TTC549 (cell line): ENCODE measurements around the gene CUL9.

Experiments used
- FAIRE-seq: peaks from 2 replicates; lab custom pipeline; 2012; peaks lifted over from hg19 to GRCh38; lab: Jason Lieb, UNC

The CUL9 gene

DNA sequence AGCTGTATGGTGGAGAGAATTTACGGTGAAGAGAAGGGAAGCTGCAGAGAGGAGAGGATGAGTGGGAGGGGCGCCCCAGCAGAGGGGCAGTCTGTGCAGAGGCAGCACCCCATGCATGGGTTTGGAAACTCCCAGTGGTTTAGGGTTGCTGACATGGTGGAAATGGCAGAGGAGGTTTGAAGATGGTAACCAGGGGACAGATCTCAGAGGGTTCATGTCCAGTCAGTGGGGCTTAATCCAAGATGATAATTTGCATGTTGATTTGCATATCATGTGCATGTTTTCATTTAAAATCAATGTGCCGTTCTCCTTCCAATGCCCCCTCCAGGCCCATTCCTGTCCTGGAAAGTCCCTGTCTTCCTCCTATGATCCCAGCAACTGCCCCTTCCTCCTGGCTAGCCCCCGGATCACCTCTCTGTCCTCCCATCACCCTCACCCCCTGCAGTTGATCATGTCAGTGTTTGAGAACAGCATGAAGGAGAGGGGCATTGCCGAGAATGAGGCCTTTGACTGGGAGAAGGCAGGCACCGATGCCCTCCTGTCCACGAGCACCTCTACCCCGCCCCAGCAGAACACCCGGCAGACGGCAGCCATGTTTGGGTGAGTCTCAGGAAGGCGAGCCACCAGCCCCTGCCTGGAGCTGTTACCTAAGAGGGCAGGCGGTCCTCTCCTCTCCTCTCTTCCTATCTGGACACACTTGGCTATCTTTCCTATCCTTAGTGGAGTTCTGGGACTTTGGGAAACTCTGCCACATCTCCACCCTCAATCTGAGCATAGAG lies 75.6 kb downstream of the CUL9 start:
- no peak for FAIRE-seq

DNA sequence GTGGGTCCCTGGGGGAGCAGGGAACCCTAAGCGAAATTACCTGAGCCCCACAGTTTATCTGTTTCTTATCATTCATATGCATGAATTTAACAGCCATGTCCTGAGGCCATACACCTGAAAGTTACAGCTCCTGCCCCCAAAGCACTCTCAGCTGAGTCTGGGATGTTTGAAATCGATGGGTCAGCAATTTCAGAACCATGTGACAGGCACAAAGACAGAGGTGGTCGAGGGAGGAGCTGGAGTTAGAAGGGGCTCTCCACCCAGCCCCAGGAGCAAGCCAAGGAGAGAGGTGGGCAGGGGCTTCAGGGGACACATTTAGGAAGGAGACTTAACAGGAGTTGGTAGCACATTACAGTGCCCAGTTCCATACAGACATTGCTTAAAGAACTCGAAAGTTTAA lies 76.2 kb downstream of the CUL9 start:
- no peak for FAIRE-seq

DNA sequence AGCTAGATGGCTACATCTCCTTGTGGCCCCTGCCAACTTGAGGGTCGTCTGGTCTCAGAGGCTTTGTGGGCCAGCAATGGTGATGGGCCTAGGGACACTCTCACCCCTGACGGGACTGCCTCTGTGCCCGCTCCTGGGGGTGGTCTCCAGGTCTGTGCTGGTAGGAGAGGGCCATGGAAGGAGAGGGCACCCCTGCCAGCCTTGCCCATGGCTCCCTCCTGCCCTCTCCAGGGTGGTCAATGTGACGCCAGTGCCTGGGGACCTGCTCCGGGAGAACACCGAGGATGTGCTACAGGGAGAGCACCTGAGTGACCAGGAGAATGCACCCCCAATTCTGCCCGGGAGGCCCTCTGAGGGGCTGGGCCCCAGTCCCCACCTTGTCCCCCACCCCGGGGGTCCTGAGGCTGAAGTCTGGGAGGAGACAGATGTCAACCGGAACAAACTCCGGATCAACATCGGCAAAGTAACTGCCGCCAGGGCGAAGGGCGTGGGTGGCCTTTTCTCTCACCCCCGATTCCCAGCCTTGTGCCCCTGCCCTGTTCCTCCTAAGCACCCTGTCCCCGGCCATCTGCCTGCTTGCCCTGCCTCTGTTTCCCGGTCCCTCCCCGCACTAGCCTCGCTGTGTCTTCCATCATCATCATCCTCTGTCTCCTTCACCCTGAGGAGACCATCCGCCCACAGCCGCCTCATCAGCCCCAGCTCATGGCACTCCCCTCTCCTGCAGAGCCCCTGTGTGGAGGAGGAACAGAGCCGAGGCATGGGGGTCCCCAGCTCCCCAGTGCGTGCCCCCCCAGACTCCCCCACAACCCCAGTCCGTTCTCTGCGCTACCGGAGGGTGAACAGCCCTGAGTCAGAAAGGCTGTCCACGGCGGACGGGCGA lies 77.1 kb downstream of the CUL9 start:
- no peak for FAIRE-seq

DNA sequence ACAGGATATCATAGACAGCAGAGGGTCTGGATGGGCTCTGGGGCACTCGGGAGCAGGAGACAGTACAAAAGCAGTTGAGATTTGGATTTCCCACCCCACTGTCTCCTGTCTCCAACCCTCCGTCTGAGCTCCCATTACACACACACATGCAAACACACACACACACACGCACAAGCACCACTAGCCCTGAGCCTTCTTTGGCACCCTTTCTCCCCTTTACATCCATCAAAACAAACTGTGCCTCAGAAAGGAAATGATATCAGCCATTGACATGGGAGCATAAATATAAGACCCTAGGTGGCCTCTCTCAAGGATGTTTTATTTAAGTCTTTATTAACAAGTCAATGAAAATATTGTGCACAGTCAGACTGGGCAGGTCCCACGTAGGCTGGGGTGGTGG lies 78.8 kb downstream of the CUL9 start:
- no peak for FAIRE-seq

DNA sequence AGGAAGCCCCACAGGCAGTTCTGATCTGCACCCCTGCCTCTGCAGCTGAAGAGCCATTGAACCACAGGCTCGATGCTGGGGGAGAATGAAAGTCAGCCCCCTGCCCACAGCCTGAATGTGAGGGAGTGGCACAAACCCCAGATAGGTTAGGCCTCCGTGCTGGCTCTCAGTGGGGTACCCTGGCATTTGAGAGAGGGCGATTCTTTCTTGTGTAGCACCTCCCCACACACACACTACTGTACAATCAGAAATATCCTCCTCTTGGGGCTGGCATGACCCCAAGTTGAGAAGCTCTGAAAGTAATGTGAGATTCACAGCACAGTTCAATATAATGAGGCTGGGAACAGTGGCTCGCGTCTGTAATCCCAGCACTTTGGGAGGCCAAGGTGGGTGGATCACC lies 79.2 kb downstream of the CUL9 start:
- no peak for FAIRE-seq

DNA sequence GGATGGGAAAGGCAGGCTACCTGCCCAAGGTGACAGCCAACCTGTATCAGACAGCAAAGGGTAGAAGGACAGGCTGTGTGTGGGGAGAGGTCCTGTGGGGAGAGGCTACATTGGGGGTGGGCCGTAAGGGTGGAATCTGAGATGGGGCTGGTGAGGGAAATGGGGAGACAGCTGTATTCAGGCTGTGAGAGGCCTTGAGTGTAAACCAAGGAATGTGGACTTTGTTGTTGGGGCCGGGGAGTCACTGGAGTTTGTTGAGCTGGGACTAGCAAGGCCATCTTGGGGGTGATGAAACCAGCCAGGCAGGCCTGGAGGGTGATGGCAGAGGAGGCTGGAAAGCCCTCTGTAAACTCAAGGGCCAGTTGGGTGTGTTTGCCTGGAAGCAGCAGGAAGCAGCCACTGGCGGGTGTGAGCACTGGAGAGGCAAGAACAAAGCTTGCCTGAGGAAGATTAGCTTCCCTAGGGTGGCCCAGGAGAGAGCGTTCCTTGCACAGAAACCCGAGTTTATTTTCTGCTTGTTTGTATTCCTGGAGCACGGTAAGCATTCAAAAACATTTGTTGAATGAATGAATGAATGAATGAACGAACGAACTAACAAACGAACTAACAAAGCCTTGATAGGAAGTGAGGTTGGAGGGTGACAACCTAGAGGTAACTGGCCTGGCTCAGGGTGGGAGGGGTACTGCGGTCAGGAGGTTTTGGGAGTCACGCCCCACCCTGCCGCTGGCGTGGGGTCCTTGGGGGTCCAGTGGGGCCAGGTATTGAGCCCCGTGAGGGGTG lies 80.2 kb downstream of the CUL9 start:
- FAIRE-seq = no peak

DNA sequence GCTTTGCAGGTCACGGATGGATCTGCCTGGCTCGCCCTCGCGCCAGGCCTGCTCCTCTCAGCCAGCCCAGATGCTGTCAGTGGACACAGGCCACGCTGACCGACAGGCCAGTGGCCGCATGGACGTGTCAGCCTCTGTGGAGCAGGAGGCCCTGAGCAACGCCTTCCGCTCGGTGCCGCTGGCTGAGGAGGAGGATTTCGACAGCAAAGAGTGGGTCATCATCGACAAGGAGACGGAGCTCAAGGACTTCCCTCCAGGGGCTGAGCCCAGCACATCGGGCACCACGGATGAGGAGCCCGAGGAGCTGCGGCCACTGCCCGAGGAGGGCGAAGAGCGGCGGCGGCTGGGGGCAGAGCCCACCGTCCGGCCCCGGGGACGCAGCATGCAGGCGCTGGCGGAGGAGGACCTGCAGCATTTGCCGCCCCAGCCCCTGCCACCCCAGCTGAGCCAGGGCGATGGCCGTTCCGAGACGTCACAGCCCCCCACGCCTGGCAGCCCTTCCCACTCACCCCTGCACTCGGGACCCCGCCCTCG lies 80.9 kb downstream of the CUL9 start:
- FAIRE-seq = no peak

DNA sequence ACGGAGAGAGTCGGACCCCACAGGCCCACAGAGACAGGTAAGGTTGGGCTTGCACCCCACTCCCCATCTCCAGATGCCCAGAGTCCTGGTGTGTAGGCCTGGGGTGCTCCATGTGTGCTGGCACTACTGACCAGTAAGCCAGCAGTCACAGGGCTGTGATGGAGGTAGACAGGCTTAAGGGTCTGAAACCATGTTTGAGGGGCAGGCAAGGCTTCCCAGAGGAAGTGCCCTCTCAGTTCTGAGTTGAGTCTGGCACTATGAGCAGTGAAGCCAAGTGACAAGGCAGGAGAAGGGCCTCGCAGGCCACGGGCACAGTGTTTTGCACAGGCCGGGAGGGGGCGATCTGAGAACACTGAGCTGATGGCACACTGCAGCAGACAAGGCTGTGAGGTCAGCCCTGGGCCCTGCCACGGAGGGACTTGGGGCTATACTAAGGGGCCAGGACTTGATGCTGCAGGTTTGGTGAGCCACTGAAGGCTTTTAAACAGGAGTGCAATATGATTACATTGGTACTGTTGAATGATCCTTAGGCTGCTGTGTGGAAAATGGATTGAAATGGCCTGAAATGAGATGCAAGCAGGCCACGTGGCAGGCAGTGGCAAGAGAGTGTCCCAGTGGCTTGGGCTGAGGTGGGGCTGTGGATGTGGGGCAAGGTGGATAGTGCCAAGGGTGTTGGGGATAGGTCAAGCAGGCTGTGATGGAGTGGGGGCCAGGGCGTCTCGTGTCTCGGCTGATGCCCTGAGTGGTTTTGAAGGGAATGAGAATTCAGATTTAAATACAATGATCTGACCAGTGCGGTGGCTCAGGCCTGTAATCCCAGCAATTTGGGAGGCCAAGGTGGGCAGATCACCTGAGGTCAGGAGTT lies 81.5 kb downstream of the CUL9 start:
- FAIRE-seq = no peak

DNA sequence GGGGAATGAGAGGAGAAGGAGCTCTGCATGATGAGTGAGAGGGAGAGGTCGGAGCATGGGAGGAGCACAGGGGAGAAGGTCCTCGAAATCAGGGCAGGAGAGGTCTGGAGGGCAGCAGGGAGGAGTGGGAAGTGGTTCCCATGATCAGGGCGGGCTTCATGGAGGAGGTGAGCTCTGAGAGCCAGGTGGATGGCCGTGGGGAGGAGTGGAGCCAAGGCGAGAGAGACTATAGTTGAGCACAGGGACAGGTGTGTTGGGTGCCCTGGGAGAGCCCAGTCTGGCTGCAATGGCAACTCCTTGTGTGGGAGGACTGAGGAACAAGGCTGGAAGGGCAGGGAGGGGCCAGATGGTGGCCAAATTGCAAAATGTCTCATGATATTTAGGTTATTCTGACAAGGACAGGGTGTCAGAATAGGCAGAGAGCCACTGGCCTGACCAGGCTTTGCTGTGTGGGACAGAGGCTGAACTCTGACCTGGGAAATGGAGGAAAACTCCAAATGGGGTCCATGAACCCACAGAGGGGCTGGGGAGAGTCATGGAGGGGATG lies 82.7 kb downstream of the CUL9 start:
- no peak for FAIRE-seq

DNA sequence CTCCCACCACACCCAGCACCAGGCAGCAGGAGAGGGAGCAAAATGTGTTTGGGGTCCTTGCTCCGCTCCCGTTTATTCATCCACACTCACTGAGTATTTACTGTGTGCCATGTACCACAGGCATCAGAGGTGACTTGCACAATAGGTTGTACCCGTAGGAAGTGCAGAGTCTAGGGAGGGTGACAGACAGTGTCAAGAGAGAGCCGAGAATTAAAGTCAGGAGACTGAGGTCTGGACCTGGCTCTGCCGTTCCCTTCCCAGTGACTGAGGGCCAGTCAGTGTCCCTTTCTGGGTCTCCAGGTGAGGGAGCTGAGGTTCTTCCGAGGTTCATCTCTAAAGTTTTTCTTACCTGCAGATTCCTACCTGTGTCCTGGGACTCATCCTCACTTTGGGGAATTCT lies 83.6 kb downstream of the CUL9 start:
- no peak for FAIRE-seq

DNA sequence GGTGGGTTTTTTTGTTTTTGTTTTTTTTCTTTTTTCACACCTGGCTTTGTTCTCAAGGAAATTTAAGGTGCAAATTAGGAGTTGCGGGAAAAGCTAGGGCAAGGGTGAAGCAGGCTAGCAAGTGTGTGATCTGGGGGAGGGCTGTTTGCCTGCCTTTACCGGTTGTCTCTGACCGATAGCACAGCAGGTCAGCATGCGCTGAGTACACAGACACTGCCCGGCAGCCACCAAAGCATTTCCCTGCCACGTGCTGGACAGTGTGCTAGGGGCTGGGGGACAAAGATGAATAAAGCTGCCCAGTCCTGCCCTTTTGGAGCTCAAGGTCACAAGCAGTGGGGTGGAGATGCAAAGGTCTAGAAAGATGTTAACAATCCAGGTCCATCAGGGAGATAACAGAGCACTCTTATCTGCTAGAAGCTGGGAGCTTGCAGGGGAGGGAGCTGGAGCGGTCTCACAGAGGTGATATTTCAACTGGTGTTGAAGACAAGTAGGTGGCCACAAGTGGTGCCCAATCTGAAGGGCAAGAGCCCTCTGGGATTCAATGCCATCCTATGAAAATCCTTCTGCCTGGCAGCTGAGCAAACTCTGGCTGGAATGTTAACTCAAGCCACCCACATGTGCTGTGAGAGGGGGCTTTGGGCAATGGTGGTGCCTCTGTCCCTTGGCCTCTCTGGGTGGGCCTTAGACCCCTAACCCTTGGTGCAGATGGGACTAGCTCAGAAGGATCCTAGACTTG lies 85.8 kb downstream of the CUL9 start:
- FAIRE-seq = no peak

DNA sequence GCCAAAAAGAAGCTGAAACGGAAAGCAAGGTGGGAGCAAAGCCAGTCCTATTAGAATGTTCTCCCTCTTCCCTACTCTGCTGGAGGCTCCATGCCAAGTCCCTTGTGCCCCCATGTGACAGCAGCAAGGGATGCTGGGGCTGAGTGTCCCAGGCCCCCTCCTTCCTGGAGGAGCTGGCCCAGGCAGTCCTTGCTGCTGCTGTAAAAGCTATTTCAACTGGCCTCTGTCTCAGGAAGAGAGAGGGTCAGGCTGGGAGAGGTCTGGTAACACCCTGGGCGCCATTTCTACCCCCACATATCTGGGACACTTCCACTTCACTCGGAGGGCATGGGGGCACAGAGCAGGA lies 86.3 kb downstream of the CUL9 start:
- FAIRE-seq = no peak

DNA sequence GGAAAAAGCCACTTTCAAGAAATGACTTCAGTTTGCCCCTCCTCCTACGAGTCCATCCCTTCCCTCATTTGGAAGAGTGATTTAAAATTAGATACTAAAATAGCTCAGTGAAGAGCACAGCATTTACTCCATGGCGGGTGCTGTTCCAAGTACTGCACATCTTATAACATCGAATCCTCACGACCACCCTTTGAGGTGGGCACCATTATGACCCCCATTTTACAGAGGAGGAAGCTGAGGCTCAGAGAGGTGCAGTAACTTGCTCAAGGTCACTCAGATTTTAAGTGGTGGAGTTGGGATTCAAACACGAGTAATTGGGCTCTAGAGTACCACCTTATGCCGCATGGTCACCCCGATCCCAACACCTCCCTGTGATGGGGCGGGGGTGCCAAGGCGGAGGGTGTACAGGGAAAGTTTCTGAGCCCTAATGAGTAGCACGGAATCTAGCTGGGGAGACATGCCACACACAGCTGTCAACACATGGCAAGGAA lies 86.8 kb downstream of the CUL9 start:
- no peak for FAIRE-seq

DNA sequence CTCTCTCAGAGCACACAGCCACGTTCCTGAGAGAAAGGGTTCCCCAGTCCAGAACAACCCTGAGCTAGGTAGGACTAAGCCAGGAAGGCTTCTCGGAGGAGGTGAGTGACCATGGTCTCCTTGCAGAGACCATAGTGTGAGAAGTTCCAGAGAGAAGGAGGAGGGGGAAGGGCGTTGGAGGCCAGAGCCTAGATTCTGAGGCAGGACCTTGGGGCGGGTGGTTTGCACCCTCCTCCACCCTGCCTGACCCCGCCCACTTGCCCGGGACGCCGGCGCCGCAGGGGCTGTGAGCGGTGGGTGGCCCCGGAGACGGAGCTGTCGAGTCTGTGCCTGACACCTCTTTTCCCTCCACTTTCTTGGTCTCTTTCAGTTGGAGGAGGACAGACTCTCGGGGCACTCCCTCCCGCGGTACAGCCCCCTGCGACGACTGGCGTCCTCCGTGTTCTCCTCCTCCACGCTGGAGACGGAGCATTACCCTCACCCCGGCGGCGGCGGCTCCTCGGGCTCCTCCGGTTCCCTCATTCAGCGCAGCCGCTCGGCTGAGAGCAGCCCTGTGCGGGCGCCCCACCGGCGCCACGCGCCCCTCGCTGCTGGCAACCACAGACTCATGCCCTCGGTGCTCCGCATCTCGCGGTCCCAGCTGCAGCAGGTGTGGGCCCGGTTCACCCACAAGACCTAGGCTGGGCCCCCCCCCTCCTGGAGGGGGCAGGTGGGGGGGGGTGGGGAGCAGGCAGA lies 87.4 kb downstream of the CUL9 start:
- FAIRE-seq = no peak

DNA sequence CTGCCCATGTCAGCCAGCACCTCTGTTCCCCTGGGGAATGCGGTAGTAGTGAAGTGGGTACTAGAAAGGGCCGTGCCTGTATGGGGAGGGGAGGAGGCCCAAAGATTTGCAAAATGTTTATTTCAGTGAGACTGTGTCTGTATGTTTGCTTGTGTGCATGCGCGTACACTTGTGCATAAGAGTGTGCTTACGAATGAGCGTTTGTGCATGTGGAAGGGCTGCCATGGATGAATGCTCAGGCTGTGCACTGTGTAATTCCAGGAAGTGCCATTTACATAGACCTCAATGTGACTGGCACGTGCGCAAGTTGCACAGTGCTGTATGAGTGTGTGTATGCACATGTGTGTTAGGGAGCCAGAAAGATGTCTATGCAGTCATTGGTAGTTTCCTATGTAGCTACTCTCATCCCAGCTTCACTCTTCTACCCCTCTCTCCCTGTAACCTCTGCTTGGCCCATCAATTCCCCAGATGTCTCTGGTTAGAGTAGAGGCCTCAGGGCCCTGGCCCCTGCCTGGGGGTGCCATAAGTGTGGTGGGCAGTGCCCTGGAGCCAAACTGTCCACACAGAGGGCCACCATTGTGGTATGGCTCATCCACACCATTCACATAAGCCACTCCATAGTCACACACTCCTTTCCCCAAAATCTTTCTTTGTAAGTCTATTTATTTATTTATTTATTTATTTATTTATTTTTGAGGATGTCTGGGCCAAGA lies 89.3 kb downstream of the CUL9 start:
- no peak for FAIRE-seq

DNA sequence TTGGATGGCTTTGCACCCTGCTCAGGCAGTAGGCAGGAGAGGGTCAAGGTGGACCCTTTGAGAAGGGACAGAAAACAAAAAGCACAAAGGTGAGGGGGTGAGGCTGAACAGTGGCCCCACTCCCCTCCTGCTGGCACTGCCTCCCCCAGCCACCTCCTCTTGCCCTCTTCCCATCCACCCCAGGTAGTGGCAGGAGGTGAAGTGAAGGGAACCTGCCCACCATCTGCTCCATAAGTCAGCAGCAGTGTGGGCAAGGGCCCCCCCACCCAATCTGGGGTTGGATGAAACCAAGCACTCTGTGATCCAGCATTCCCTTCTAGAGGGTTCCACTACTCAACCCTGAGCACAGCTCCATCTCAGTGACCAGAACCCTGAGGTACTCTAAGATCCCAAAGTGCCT lies 89.9 kb downstream of the CUL9 start:
- no peak for FAIRE-seq

DNA sequence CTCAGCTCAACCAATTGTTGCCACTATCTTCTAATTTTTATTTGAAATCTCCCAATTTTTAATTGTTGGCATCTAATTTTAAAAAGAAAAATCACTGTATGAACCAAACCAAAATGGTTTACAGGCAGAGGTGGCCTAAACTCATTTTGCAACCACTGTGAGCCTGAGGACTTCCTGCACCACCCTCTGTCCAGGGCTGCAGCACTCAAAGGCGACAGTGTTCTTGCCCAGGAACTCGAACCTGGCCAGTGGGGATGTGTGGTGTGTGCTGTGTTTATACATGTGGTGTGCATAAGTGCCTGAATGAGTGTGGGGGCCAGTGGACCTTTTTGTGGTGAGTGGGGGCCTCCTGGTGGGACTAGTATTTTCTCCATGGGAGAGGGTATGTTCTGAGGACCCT lies 91.7 kb downstream of the CUL9 start:
- no peak for FAIRE-seq
